ENCODE measurements around the gene ZFC3H1. TPM values are rescaled to one million over a fixed set of nuclear protein-coding genes. Genes with fewer than 3 reads are reported as not detected.

Gene ZFC3H1
- total and polyA plus RNA-seq, 2 of the 4 experiments (the other 2 are of a cell fraction): 16.8 to 23.3 TPM

DNA sequence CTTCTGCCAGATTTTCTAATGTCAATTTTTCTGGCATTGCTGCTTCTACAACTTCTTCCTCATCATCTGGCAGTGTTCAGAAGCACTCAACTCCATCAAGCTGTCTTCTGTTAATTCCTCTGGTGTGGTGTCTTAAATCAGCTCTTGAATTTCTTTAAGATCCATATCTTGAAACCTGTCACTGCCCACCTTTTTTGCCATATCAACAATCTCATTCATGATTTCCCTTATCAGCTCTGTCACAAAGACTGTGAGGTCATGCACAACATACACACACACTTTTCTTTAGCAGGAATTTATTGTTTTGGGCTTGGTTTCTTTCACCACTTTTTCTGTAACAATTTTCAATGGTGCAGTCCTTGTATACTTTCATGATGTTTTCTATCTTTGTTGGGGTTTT, 7.7 kb upstream of the ZFC3H1 start:
- Histone ChIP-seq H2AK5ac (ENCODE audit: low read depth, low read length) (no peak overlapping the region), H3K79me1 (ENCODE audit: low read depth in 1 of 2, low read length in 2 of 2) (peaks cover under 1 to 3% of the 10 kb centered on the region in 2 experiments; a peak in 2 of 4 replicates), H3K18ac (ENCODE audit: low read depth, low read length) (no peak overlapping the region), H3K23ac (ENCODE audit: low read depth, low read length) (no peak overlapping the region), H2AFZ (replicated peaks; ENCODE audit: low read length, poor library complexity) (no peak overlapping the region), H2BK20ac (ENCODE audit: low read depth, low read length) (no peak overlapping the region), H3K36me3 (ENCODE audit: control insufficient read depth, insufficient read depth, low read length) (no peaks in the 10 kb centered on the region), H3K4ac (ENCODE audit: low read depth, low read length) (no peak overlapping the region), H3K14ac (replicated peaks; ENCODE audit: low read depth, low read length) (no peak overlapping the region), H3K9ac (ENCODE audit: low read depth, low read length) (no peak overlapping the region), H4K8ac (ENCODE audit: low read depth in 2 of 2, low read length in 2 of 2) (no peak overlapping the region), H3K9me3 (ENCODE audit: control insufficient read depth, insufficient read depth, low read length) (no peaks in the 10 kb centered on the region), H3K4me2 (ENCODE audit: low read depth, low read length) (no peak overlapping the region), H4K20me1 (ENCODE audit: insufficient read depth, low read length) (no peaks in the 10 kb centered on the region), H3K9me1 (ENCODE audit: insufficient read depth, low read length) (no peaks in the 10 kb centered on the region), H3K27ac (ENCODE audit: insufficient read depth, low read length) (no peak overlapping the region), H2BK15ac (ENCODE audit: low read depth, low read length) (no peak overlapping the region), H3K27me3 (ENCODE audit: control insufficient read depth, insufficient read depth, low read length) (no peaks in the 10 kb centered on the region), H4K91ac (ENCODE audit: insufficient read depth, low read depth, low read length) (no peak overlapping the region), H3K4me3 (ENCODE audit: insufficient read depth, low read depth, low read length) (no peak overlapping the region), H3K4me1 (ENCODE audit: control insufficient read depth, insufficient read depth, low read length) (no peaks in the 10 kb centered on the region), H2AK9ac (replicated peaks; ENCODE audit: low read depth, low read length, poor library complexity) (no peak overlapping the region), H4K5ac (ENCODE audit: low read depth, low read length) (no peak overlapping the region), H2BK5ac (ENCODE audit: low read depth, low read length, poor library complexity, severe bottlenecking) (no peak overlapping the region), H2BK120ac (ENCODE audit: low read depth, low read length) (no peak overlapping the region), H3K56ac (ENCODE audit: extremely low read depth, insufficient read depth, low read length) (no peak overlapping the region)
- ChIA-PET CTCF (no interaction called here), POLR2A (ENCODE audit: unreplicated experiment) (no interaction called here)
- ATAC-seq (ENCODE audit: low read depth): no peak
- intact Hi-C loops (cut with micrococcal nuclease): no loop called here
- no peak for DNase-seq
- dilution Hi-C loops (cut with HindIII; ENCODE audit: low sequenced_read_pairs, unreplicated experiment): no loop called here
- in situ Hi-C loops (cut with MboI; ENCODE audit: low sequenced_read_pairs): loop anchor here (25.0 kb wide), 1 partner anchor 591 kb away; the partner anchor contains the start of gene TRHDE
- no TSS peak for BruUV-seq (replicated peaks)
- TF ChIP-seq, protein P1, sequence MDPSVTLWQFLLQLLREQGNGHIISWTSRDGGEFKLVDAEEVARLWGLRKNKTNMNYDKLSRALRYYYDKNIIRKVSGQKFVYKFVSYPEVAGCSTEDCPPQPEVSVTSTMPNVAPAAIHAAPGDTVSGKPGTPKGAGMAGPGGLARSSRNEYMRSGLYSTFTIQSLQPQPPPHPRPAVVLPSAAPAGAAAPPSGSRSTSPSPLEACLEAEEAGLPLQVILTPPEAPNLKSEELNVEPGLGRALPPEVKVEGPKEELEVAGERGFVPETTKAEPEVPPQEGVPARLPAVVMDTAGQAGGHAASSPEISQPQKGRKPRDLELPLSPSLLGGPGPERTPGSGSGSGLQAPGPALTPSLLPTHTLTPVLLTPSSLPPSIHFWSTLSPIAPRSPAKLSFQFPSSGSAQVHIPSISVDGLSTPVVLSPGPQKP (IDR thresholded peaks at IDR 0.05; ENCODE audit: borderline replicate concordance, low read depth, low read length): no peak
- TF ChIP-seq FOS (IDR thresholded peaks at IDR 0.05; ENCODE audit: low read depth, low read length) (no peak), POLR2A (IDR thresholded peaks at IDR 0.05; ENCODE audit: low read depth, low read length) (no peak), CTCF (conservative IDR thresholded peaks at IDR 0.05; ENCODE audit: low read depth, low read length) (no peak), SMC3 (IDR thresholded peaks at IDR 0.05; ENCODE audit: low read depth, low read length) (no peak), BHLHE40 (IDR thresholded peaks at IDR 0.05; ENCODE audit: low read depth, low read length) (no peak), CEBPB (IDR thresholded peaks at IDR 0.05; ENCODE audit: low read depth, low read length) (no peak), CHD1 (IDR thresholded peaks at IDR 0.05; ENCODE audit: low read depth, low read length) (no peak), RAD21 (IDR thresholded peaks at IDR 0.05; ENCODE audit: low read length) (no peak), MAZ (IDR thresholded peaks at IDR 0.05; ENCODE audit: borderline replicate concordance, low read depth, low read length) (no peak), MXI1 (IDR thresholded peaks at IDR 0.05; ENCODE audit: borderline replicate concordance, low read depth, low read length) (no peak), MAFK (IDR thresholded peaks at IDR 0.05; ENCODE audit: low read depth, low read length) (no peak), RCOR1 (IDR thresholded peaks at IDR 0.05; ENCODE audit: insufficient replicate concordance, low read length) (no peak), RFX5 (IDR thresholded peaks at IDR 0.05; ENCODE audit: low read depth, low read length) (no peak)
- TF ChIP-seq, protein P2, sequence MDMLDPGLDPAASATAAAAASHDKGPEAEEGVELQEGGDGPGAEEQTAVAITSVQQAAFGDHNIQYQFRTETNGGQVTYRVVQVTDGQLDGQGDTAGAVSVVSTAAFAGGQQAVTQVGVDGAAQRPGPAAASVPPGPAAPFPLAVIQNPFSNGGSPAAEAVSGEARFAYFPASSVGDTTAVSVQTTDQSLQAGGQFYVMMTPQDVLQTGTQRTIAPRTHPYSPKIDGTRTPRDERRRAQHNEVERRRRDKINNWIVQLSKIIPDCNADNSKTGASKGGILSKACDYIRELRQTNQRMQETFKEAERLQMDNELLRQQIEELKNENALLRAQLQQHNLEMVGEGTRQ (IDR thresholded peaks at IDR 0.05; ENCODE audit: low read depth, low read length): no peak

All from IMR-90 (cell line).